Measurements from ENCODE around the gene TMCC1.

DNA sequence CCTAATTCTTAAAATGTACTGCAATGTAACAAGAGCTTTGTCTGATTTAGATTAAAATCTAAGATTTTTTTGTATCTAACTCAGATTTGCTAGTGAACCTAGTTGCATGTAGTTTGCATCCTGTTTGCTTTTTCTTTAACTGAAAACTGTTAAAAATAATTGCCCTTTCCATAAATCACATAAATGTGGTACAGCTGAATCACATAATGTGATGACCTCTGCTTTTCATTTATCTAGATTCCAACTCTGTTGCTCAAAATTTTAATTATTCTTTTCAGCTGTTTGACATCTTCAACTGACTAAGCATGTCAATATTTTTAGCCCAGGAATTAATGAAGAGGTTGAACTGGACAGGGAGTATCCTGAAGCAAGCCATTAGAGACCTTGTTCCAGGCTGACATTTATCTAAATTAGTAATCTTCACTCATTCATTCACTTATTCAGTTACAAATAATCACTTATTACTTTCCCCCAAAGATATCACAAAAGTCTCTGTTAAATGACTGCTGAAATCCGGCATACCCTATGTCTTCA lies 185.1 kb downstream of the TMCC1 start:
- TF ChIP-seq TAF1 (IDR thresholded peaks at IDR 0.05; ENCODE audit: borderline replicate concordance, insufficient read depth, low read length) (no peak), POLR2AphosphoS5 (IDR thresholded peaks at IDR 0.05; ENCODE audit: low read depth, low read length) (no peak), SIN3A (IDR thresholded peaks at IDR 0.05; ENCODE audit: borderline replicate concordance, insufficient read depth, low read length) (no peak)
- TF ChIP-seq, protein P1, sequence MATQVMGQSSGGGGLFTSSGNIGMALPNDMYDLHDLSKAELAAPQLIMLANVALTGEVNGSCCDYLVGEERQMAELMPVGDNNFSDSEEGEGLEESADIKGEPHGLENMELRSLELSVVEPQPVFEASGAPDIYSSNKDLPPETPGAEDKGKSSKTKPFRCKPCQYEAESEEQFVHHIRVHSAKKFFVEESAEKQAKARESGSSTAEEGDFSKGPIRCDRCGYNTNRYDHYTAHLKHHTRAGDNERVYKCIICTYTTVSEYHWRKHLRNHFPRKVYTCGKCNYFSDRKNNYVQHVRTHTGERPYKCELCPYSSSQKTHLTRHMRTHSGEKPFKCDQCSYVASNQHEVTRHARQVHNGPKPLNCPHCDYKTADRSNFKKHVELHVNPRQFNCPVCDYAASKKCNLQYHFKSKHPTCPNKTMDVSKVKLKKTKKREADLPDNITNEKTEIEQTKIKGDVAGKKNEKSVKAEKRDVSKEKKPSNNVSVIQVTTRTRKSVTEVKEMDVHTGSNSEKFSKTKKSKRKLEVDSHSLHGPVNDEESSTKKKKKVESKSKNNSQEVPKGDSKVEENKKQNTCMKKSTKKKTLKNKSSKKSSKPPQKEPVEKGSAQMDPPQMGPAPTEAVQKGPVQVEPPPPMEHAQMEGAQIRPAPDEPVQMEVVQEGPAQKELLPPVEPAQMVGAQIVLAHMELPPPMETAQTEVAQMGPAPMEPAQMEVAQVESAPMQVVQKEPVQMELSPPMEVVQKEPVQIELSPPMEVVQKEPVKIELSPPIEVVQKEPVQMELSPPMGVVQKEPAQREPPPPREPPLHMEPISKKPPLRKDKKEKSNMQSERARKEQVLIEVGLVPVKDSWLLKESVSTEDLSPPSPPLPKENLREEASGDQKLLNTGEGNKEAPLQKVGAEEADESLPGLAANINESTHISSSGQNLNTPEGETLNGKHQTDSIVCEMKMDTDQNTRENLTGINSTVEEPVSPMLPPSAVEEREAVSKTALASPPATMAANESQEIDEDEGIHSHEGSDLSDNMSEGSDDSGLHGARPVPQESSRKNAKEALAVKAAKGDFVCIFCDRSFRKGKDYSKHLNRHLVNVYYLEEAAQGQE (IDR thresholded peaks at IDR 0.05; ENCODE audit: insufficient read depth in 1 of 2, low read depth in 2 of 2, low read length in 2 of 2): no peak
